Gastrocnemius medialis (tissue), 4 donors: ENCODE results near the gene LRTM1.

Experiments used
- CTCF ChIP-seq, 5 experiments: fragments of 450-650 bp in 3 of 5; fragments of 200-600 bp in 2 of 5; sonication (generic) in 2 of 5; IDR thresholded peaks in 4 of 5; conservative IDR thresholded peaks in 1 of 5; 1 replicate in 4 of 5; 2 replicates in 1 of 5; pipeline ENCODE4 v1.5.1; 2016 to 2019; ENCODE audit warnings: antibody characterized with exemption in 5 of 5, mild to moderate bottlenecking in 3 of 5, moderate library complexity in 3 of 5
- POLR2A ChIP-seq, 2 donors: fragments of 450-650 bp; IDR thresholded peaks; one replicate each; pipeline ENCODE4 v1.6.1; 2017; ENCODE audit warnings: antibody characterized with exemption in 2 of 2, mild to moderate bottlenecking in 2 of 2, moderate library complexity in 2 of 2

GRCh38 chr3:54917862-54918261 lies 10.0 kb downstream of the LRTM1 start:
- TF ChIP-seq CTCF (IDR thresholded peaks at IDR 0.05 in 4 of 5, conservative IDR thresholded peaks at IDR 0.05 in 1 of 5) (no peak), POLR2A (IDR thresholded peaks at IDR 0.05) (no peak)
